Measurements from ENCODE around the gene RAB18.

The RAB18 gene

DNA sequence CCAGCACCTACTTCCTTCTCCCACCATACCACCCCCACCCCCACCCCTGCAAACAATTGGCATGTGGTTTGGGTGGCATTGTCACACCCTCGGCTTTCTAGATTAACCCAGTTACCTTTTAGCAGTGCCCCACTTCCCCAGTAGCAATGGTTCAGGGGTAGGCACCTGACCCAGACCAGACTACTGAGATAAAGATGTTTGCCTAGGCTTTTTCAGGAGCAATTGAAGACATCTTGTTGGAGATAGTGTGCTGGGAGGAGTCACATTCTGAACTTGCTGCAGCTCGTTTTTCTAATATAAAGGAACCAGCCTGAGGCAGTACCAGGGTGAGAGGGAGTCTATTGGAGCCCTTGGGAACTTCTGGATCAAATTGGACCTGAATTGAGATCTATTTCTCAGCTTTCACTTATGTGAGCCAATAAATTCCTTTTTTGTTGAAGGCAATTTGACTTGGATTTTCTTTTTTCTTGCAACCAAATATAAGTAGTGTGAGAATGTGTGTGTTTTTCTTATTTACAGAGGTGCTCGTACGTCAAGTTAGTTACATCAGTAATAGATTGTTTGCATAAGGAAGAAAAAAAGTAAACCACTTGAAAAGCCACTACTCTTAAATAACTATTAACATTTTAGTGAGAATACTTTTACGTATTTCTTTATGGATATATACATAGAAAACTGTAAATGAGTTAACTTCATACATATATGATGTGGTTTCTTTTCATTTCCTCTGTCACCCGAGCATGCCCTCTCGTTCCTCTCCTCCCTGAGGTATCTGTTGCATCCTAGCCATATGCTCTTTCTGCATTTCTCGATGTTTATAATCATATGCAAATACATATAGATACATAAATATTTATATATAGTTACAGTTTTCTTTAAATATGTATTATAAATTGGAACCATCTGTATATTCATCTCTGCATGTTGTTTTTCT lies 38.0 kb downstream of the RAB18 start:
- TF ChIP-seq, protein P1, sequence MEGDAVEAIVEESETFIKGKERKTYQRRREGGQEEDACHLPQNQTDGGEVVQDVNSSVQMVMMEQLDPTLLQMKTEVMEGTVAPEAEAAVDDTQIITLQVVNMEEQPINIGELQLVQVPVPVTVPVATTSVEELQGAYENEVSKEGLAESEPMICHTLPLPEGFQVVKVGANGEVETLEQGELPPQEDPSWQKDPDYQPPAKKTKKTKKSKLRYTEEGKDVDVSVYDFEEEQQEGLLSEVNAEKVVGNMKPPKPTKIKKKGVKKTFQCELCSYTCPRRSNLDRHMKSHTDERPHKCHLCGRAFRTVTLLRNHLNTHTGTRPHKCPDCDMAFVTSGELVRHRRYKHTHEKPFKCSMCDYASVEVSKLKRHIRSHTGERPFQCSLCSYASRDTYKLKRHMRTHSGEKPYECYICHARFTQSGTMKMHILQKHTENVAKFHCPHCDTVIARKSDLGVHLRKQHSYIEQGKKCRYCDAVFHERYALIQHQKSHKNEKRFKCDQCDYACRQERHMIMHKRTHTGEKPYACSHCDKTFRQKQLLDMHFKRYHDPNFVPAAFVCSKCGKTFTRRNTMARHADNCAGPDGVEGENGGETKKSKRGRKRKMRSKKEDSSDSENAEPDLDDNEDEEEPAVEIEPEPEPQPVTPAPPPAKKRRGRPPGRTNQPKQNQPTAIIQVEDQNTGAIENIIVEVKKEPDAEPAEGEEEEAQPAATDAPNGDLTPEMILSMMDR (IDR thresholded peaks at IDR 0.05; ENCODE audit: insufficient read depth, low read depth, low read length, missing control alignments) = no peak
- peak; percentile 46 for DNase-seq (ENCODE audit: low read depth)
- H3K4me3 ChIP-seq (ENCODE audit: low read length) = no peak overlapping the region

DNA sequence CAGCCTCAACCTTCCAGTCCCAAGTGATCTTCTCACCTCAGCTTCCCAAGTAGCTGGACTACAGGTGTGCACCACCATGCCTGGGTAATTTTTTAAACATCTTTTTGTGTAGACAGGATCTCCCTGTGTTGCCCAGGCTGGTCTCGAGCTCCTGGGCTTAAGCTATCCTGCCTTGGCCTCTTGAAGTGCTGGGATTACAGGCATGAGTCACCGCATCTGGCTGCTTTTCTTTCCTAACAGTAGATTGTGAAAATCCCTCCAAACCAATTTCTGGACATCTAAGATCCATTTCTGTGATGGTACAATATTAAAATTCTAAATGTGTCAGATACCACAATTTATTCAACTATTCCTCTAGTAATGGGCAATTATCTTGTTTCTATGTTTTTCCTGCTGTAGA lies 38.7 kb downstream of the RAB18 start:
- DNase-seq (ENCODE audit: low read depth) = peak; percentile 51
- no peak overlapping the region for H3K4me3 ChIP-seq (ENCODE audit: low read length)
- TF ChIP-seq, protein P1 (IDR thresholded peaks at IDR 0.05; ENCODE audit: insufficient read depth, low read depth, low read length, missing control alignments) = no peak

DNA sequence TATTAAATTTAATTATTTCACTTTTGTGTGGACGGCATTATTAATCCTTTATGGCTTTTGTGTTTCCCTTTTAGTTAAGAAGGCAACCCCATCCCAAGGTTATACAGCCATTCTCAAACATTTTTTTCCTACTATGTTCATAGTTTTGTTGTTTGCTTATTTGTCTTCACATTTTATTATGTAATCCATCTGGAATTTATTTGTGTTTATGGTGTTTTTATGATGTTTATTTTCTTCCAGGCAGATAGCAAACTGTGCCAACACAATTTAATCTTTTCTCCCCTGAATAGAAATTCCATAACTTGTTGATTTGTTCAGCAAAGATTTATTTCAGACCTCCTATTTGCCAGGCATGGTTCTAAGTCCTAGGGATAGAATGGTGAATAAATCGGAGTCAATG lies 42.9 kb downstream of the RAB18 start:
- H3K4me3 ChIP-seq (ENCODE audit: low read length) = no peak overlapping the region
- DNase-seq (ENCODE audit: low read depth) = no peak
- TF ChIP-seq, protein P1 (IDR thresholded peaks at IDR 0.05; ENCODE audit: insufficient read depth, low read depth, low read length, missing control alignments) = no peak

DNA sequence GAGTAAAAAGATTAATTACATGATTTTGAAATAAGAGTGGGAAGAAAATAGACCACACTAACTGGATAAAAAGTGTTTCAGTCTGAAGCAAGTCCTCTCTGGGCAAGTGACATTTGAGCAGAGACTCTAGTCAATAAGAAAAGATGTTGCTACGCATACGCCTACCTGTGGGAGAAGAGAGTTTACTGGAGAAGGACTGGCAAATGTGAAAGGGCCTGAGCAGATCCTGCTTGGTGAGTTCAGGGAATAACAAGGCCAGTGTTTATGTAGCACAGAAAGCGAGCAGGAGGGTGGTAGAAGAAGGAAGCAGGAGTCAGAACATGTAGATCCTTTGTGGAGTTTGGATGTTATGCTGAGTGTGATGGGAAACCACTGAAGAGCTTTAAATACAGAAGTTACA lies 43.4 kb downstream of the RAB18 start:
- H3K4me3 ChIP-seq (ENCODE audit: low read length) = no peak overlapping the region
- TF ChIP-seq, protein P1 (IDR thresholded peaks at IDR 0.05; ENCODE audit: insufficient read depth, low read depth, low read length, missing control alignments) = no peak
- no peak for DNase-seq (ENCODE audit: low read depth)

DNA sequence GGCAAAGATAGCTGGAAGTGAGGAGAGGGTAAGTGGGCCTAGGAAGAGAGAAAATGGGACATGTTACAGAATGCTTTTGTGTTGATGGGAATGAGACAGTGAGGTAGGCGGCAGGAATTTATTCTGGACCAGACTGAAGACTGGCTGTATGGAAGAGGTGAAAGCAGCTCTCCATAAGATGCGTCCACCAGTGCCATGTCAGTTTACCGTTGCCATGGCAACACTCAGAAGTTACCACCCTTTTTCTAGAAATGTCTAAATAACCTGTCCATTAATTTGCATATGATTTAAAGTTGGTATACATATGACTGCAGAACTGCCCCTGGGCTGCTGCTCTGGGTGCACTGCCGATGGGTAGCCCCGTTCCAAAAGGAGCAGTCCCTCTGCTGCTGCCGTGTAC lies 46.7 kb downstream of the RAB18 start:
- no peak overlapping the region for H3K4me3 ChIP-seq (ENCODE audit: low read length)
- DNase-seq (ENCODE audit: low read depth) = no peak
- TF ChIP-seq, protein P1 (IDR thresholded peaks at IDR 0.05; ENCODE audit: insufficient read depth, low read depth, low read length, missing control alignments) = no peak

DNA sequence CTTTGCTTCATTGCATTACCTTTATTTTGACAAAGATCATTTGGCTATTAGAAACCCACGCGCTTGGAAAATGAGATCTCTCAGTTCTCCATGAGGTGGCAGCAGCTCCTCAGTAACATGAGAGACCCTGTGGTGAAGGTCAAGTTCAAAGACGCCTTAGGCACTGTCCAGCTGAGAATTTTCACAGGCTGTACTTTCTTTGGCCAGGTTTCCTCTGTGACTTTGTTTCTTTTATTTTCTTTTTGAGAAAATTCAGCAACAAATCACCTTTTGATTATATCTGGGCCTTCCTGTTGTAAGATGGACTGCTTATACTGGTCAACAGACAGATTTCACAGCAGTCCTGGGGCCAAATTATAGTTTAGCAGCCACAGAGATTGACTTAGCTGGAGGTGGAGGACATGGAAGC lies 54.5 kb downstream of the RAB18 start:
- H3K4me3 ChIP-seq (ENCODE audit: low read length) = no peak overlapping the region
- TF ChIP-seq, protein P1 (IDR thresholded peaks at IDR 0.05; ENCODE audit: insufficient read depth, low read depth, low read length, missing control alignments) = peak; percentile 82
- peak; percentile 57 for DNase-seq (ENCODE audit: low read depth)

DNA sequence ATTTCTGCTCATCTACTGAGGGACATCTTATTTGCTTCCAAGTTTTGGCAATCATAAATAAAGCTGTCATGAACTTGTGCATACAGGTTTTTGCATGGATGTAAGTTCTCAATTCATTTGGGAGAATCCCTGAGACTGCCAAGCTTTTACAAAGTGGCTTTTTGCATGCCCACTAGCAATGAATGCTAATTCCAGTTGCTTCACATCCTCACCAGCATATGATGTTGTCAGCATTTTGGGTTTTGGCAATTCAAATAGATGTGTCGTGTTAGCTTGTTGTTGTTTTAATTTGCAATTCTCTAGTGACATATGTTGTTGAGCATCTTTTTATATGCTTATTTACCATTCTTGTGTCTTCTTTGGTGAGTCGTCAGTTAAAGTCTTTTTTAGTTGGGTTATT lies 57.2 kb downstream of the RAB18 start:
- no peak for DNase-seq (ENCODE audit: low read depth)

More for the DNA sequence above, 57.2 kb downstream of the RAB18 start:
- H3K4me3 ChIP-seq (ENCODE audit: low read length) = no peak overlapping the region
- TF ChIP-seq, protein P1 (IDR thresholded peaks at IDR 0.05; ENCODE audit: insufficient read depth, low read depth, low read length, missing control alignments) = no peak

Data from epithelial cell of esophagus (primary cell).